GM18867 (cell line): ENCODE results near the gene CDC34.

Experiments used
- ATAC-seq: cut with Tn5 transposase; IDR thresholded peaks from one replicate; pipeline ENCODE4 v1.9.1; 2021; ENCODE audit warnings: mild to moderate bottlenecking, moderate library complexity; ENCODE audit not compliant: unreplicated experiment

CDC34 gene

DNA sequence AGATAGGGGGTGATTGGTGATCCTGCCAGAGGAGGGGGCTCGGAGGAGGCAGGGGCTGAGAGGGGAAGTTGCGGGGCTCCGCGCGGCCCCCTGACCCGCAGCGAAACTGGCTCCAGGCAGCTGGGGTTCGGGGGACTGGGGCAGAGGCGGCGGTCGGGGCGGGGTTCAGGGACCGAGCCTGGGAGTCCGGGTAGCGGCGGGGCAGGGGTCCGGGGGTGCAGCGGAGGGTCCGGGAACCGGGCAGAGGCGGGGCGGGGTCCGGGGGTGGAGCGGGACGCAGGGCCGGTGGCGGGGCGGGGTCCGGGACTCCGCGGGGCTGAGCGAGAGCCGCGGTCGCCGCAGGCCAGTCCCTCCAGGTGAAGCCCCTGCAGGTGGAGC, 34.1 kb upstream of the CDC34 start:
- no peak for ATAC-seq

- ATAC-seq = no peak
Measured at GRCh38 chr19:497869-498510, 33.6 kb upstream of the CDC34 start.

GRCh38 chr19:498511-498891, 33.1 kb upstream of the CDC34 start:
- no peak for ATAC-seq

GRCh38 chr19:498977-499623, 32.5 kb upstream of the CDC34 start:
- no peak for ATAC-seq

DNA sequence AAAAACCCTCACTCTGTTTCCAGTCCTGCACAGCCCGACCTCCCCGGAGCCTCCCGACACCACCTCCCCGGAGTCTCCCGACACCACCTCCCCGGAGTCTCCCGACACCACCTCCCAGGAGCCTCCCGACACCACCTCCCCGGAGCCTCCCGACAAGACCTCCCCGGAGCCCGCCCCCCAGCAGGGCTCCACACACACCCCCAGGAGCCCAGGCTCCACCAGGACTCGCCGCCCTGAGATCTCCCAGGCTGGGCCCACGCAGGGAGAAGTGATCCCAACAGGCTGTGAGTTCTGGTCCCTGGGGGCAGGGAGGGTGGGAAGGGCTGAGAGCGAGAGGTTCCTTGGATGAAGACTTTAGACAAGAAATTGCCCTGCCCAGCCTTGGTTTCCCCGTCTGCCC, 29.9 kb upstream of the CDC34 start:
- no peak for ATAC-seq

DNA sequence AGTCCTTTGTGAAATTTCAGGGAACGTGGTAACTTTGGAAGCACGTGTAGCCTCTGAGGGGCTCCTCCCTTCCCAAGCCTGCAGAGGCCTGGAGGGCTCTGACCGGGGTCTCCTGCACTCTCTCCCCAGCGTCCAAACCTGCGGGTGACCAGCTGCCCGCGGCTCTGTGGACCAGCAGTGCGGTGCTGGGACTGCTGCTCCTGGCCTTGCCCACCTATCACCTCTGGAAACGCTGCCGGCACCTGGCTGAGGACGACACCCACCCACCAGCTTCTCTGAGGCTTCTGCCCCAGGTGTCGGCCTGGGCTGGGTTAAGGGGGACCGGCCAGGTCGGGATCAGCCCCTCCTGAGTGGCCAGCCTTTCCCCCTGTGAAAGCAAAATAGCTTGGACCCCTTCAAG, 26.9 kb upstream of the CDC34 start:
- ATAC-seq = no peak

DNA sequence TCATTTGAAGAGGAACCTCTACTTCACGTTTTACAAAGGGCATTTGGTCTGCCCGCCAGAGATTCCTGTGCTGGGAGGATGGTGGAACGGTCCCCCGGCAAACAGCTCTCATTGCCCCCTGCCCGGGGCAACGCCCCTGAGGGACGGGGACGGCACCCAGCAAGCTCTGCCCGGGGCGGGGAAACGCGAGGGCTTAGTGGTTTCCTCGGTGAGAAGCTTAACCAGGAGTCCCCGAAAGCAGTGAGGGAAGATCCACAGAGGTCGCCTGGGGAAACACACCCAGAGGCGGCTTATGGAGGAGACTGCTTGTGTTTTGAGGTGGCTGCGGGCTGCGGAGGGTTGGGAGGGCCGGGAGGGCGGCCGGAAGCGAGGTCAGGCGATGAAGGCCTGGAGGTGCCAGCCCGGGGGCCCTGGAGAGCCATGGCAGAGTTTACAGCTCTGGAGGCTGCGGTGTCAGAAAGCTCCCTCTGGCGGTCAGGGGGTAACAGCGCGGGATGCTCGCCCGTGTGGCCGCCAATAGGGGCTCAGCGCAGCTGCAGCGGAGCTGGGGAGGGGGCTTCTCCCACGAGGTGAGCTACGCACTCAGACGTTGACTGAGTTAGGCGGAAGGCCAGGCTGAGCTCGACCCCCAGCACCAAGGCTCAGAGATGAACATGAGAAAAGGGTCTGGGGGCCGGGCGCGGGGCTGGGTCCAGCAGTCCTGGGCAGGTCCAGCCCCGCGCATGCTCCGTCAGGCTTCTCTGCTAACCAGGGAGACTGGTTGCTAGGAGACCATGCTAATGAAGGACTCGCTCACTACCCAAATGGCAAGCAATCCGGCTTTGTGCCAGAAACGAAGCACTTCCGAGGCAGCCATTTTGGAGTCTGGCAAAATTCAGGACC, 24.9 kb upstream of the CDC34 start:
- peak; percentile 61 for ATAC-seq

GRCh38 chr19:507286-508203, 24.0 kb upstream of the CDC34 start, which contains the start of gene TPGS1:
Gene TPGS1 (plus strand): TSS chr19:507497. CDS start chr19:507507, 10 bp downstream.
- peak; percentile 55 for ATAC-seq

DNA sequence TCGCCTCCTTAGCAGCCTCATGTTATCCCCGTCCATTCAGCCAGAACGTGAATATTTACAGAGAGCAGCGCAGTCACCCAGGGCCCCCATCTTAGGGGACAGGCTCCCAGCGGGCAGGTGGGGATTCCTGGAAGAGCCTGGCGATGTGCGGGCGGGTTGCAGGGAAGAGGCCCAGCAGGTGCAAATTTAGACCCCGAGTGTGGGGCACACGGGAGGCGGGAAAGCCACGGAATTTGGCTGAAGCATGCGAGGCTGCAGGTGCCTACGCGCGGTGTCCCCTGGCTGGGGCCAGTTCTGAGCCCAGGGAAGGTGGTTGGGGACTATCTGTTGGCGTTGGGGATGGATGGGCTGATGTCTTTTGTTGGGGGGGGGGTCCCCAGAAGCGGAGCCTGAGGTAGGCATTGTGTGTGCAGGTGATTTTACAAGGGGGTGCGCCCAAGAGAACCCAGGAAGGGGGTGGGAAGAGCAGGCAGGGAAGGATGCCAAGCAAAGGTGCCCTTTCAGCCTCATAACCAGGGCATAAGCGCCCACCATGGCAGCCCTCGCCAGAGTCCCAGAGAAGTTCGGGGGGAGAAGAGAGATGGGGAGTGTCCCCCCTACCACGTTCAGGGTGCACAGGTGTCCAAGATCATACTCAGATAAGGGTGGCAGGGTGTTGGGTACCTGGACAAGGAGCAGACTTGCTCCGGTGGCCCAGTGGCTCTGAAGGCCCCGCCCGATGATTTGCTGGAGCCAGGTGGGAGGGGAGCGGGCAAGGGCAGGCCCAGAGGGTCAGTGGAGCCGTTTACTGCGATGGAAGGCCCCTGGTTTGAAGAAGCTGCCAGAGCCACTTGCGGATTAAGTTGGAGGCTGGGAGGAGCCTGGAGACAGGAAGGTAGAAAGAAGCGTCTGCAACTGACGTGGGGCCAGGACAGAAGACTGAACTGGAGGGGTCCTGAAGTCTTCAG, 23.1 kb upstream of the CDC34 start:
- no peak for ATAC-seq

DNA sequence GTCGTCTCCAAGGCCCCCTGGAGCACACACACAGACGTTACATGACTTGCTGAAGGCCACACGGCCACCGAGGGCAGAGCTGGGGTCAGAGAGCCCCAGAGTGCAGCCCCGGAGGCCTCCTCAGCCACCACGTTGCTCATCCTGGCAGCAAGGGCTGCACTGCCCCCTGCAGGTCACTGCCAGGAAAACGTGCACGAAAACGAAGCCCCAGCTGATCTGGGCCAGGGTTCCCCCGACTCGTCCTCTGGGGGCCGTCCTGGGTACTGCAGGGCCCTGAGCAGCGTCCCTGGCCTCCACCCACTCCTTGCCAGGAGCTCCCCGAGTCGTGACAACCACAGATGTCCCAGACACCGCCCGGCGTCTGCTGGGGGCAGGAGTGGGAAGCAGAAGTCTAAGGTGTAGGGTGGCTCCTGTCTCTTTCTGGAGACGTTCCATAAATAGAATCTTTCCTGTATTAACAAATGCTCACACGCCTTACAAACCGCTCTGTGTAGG, 20.9 kb upstream of the CDC34 start:
- peak; percentile 28 for ATAC-seq

- no peak for ATAC-seq
Measured at GRCh38 chr19:511101-511851, 20.3 kb upstream of the CDC34 start.

DNA sequence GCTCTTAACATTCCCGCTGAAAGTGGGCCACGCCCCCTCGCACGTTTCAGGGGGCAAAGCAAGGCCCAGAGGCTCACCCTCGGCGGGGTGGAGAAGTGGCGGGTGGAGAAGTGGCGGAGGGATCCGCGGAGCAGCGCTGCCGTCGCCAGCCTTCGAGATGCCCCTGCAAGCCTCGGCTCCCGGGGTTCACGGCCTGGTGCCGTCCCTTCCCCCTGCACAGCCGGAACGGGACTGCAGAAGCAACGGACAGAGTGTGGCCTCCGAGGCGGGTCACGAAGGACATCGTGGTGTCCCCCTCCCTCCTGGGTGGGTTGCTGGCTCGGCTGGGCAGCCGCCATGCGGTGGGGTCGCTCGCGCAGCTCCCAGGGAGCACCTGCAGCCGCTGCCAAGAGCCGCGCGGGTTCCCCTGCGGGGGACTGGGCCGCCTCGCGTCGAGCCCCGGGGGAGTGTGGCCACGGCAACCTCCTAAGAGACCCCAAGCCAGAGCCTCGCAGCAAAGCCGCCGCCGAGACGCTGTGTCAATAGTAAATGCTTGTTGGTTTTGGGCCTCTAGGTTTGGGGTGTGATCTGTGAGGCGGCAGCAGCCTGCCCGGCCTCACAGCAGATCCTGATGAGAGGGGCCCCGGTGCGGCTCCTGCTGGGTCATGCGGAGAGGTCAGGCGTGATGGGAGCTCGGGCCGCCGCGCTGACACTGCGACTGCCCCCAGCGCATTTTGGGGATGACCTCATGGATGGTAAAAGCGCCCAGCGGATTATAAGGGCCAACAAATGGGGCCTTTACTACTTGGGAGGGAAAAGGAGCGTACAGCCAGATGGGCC, 18.8 kb upstream of the CDC34 start:
- ATAC-seq = no peak

DNA sequence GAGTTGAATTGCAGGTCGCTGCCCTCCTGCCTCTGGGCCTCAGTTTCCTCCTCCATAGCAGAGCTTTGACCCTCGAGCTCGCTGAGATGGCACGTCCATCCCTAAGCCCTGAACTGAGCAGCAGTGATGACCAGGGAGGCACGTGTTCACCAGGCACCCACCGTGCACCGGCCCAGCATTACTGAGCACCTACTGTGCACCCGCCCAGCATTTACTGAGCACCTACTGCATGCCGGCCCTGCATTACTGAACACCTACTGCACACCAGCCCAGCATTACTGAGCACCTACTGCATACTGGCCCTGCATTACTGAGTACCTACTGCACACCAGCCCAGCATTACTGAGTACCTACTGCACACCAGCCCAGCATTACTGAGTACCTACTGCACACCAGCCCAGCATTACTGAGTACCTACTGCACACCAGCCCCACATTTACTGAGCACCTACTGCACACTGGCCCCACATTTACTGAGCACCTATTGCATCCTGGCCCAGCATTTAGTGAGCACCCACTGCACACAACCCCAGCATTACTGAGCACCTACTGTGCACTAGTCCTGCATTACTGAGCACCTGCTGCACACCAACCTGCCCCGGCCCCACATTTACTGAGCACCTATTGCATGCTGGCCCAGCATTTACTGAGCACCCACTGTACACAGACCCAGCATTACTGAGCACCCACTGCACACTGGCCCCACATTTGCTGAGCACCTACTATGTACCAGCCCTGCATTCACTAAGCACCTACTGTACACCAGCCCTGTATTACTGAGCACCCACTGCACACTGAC, 18.0 kb upstream of the CDC34 start:
- ATAC-seq = no peak

DNA sequence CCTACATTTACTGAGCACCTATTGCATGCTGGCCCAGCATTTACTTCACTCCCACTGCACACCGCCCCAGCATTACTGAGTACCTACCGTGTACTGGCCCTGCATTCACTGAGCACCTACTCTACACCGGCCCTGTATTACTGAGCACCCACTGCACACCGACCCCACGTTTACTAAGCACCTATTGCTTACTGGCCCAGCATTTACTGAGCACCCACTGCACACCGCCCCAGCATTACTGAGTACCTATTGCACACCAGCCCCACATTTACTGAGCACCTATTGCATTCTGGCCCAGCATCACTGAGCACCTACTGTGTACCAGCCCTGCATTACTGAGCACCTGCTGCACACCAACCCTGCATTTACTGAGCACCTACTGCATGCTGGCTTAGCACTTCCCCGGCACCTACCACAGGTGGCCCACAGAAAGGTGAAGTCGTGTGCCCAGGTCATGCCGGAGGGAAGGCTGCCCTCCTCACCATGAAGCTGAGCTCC, 17.3 kb upstream of the CDC34 start:
- ATAC-seq = no peak

DNA sequence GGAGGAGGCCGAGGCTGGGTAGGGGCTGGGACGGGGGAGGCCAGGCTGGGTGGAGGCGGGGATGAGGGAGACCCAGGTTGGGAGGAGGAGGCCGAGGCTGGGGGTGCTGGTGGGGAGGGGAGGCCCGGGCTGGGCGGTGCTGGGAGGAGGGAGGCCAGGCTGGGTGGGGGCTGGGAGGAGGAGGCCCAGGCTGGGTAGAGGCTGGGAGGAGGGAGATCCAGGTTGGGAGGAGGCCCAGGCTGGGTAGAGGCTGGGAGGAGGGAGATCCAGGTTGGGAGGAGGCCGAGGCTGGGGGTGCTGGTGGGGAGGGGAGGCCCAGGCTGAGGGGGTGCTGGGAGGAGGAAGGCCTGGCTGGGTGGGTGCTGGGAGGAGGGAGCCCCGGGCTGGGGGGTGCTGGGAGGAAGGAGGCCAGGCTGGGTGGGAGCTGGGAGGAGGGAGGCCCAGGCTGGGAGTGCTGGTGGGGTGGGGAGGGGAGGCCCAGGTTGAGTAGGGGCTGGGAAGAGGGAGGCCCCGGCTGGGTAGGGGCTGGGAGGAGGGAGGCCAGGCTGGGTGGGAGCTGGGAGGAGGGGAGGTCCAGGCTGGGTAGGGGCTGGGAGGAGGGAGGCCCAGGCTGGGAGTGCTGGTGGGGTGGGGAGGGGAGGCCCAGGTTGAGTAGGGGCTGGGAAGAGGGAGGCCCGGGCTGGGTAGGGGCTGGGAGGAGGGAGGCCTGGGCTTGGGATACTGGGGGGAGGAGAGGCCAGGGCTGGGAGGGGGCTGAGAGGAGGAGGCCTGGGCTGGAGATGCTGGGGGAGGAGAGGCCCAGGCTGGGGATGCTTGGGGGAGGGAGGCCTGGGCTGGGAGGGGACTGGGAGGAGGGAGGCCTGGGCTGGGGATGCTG, 13.6 kb upstream of the CDC34 start:
- no peak for ATAC-seq

GRCh38 chr19:518598-519231, 12.8 kb upstream of the CDC34 start:
- ATAC-seq = no peak
